Head of caudate nucleus (tissue), 42 donors: ENCODE results near the gene STH.
"Not testable (repeated sequence)": the region's sequence is repeated elsewhere in the genome, so short reads cannot be mapped to it uniquely, and the experiment has no call there.

Experiments used
- DNase-seq, 42 donors: peaks; one replicate each; pipeline versions ENCODE4 v3.0.0 to v3.0.0-alpha.2; 2020 to 2021; ENCODE audit warnings: mixed read lengths in 7 of 42
- intact Hi-C: fragments of 100-400 bp; cut with DNase I; formaldehyde crosslinking; loops from one replicate; pipeline ENCODE4 v1.15.0; 2022

Gene STH

GRCh38 chr17:46000292-46000691 lies 1.2 kb downstream of the STH start:
- intact Hi-C loops, result loop anchor here (2.0 to 5.0 kb wide), 3 partner anchors 42 to 215 kb away; partner anchors contain the start of gene KANSL1
- DNase-seq, result peak in 15 of 42 donors; percentile 24 to 59 (median 41)

GRCh38 chr17:46000757-46001156 lies 1.7 kb downstream of the STH start:
- intact Hi-C loops, result loop anchor here (2.0 to 5.0 kb wide), 3 partner anchors 42 to 214 kb away; partner anchors contain the start of gene KANSL1
- peak in 1 of 42 donors; percentile 18 for DNase-seq

- intact Hi-C loops, result loop anchor here (2.0 to 5.0 kb wide), 3 partner anchors 41 to 213 kb away; partner anchors contain the start of gene KANSL1
Observed at GRCh38 chr17:46001390-46002310, 2.6 kb downstream of the STH start.

GRCh38 chr17:46002311-46002972 lies 3.4 kb downstream of the STH start:
- intact Hi-C loops, result loop anchor here (5.0 kb wide), 2 partner anchors 40 to 190 kb away; partner anchors contain the start of gene KANSL1
- DNase-seq, result peak; percentile 43 to 91 (median 76)

More at GRCh38 chr17:46001390-46002310, 2.6 kb downstream of the STH start:
- DNase-seq, result peak in 8 of 42 donors; percentile 18 to 51 (median 34)

- no peak for DNase-seq
- intact Hi-C loops, result loop anchor here (5.0 kb wide), 2 partner anchors 39 to 189 kb away; partner anchors contain the start of gene KANSL1
Observed at GRCh38 chr17:46002973-46003316, 3.9 kb downstream of the STH start.

- DNase-seq, result peak; percentile 70 to 95 (median 87)
- intact Hi-C loops, result loop anchor here (5.0 kb wide), 2 partner anchors 38 to 188 kb away; partner anchors contain the start of gene KANSL1
Observed at GRCh38 chr17:46003907-46004748, 5.1 kb downstream of the STH start.

- DNase-seq, intact Hi-C loops: not testable (repeated sequence)
Observed at GRCh38 chr17:46006082-46006481, 7.0 kb downstream of the STH start.

GRCh38 chr17:46007461-46007965 lies 8.5 kb downstream of the STH start:
- intact Hi-C loops, result no loop called here
- no peak for DNase-seq

- intact Hi-C loops, result no loop called here
- no peak for DNase-seq
Observed at GRCh38 chr17:46008591-46008990, 9.5 kb downstream of the STH start.

- peak in 16 of 42 donors; percentile 19 to 76 (median 50) for DNase-seq
Observed at GRCh38 chr17:46009681-46010596, 10.9 kb downstream of the STH start.

GRCh38 chr17:46010597-46011186 lies 11.6 kb downstream of the STH start:
- DNase-seq, result no peak
- intact Hi-C loops, result no loop called here

More at GRCh38 chr17:46009681-46010596, 10.9 kb downstream of the STH start:
- intact Hi-C loops, result no loop called here

GRCh38 chr17:46011711-46012505 lies 12.9 kb downstream of the STH start:
- intact Hi-C loops, result no loop called here
- no peak for DNase-seq

GRCh38 chr17:46012506-46013079 lies 13.5 kb downstream of the STH start:
- intact Hi-C loops, result no loop called here
- DNase-seq, result no peak

- peak in 1 of 42 donors; percentile 27 for DNase-seq
- intact Hi-C loops, result no loop called here
Observed at GRCh38 chr17:46013127-46013501, 14.1 kb downstream of the STH start.

GRCh38 chr17:46013502-46014165 lies 14.6 kb downstream of the STH start:
- intact Hi-C loops, result no loop called here
- DNase-seq, result peak in 25 of 42 donors; percentile 24 to 85 (median 59)
